A549 treated with DMSO at 1 μM for 4 hours (cell line): ENCODE data around the gene PREX1. TPM values are rescaled to one million over a fixed set of nuclear protein-coding genes. Genes with fewer than 3 reads are reported as not detected.

Experiments
- total RNA-seq: library from RNA; stranded (reverse); fragments of 200-300 nt; extraction: Qiagen RNA extraction; gene quantifications from 5 replicates; pipeline ENCODE4 v1.2.3, GENCODE V29; 2022; ENCODE audit warnings: low read depth

Gene PREX1
- total RNA-seq, result 10.2 to 13.5 TPM (median 11.3 TPM) in 5 replicates

GRCh38 chr20:48827855-48828733, at the start of gene PREX1:
TSS of gene PREX1 (minus strand) at chr20:48827999. CDS start at chr20:48827860, 139 bp downstream.

Other genes starting within 250 kb of the PREX1 start
- gene ARFGEF2, start 93.7 kb upstream of the PREX1 start, total RNA-seq, result 13.6 to 18.2 TPM (median 16.5 TPM) in 5 replicates
- 89.1 to 115 TPM (median 105 TPM) in 5 replicates for gene CSE1L, start 218.3 kb upstream of the PREX1 start, total RNA-seq